GM21528 (cell line): ENCODE results near the gene KCNQ1.

ENCODE experiments used
- ATAC-seq: cut with Tn5 transposase; IDR thresholded peaks from one replicate; pipeline ENCODE4 v1.9.1; 2021; ENCODE audit warnings: mild to moderate bottlenecking, moderate library complexity; ENCODE audit not compliant: unreplicated experiment, low FRiP score

The KCNQ1 gene

GRCh38 chr11:2805388-2806056, 360.7 kb downstream of the KCNQ1 start:
- ATAC-seq = no peak

GRCh38 chr11:2806351-2807024, 361.7 kb downstream of the KCNQ1 start:
- no peak for ATAC-seq

GRCh38 chr11:2807025-2807681, 362.3 kb downstream of the KCNQ1 start:
- ATAC-seq = no peak

- ATAC-seq = no peak
Observed at GRCh38 chr11:2807801-2808241, 363.0 kb downstream of the KCNQ1 start.

- ATAC-seq = no peak
Observed at GRCh38 chr11:2808850-2809846, 364.3 kb downstream of the KCNQ1 start.

GRCh38 chr11:2809854-2810253, 365.0 kb downstream of the KCNQ1 start:
- ATAC-seq = no peak

- ATAC-seq = no peak
Observed at GRCh38 chr11:2810411-2811205, 365.8 kb downstream of the KCNQ1 start.

- no peak for ATAC-seq
Observed at GRCh38 chr11:2811206-2812091, 366.6 kb downstream of the KCNQ1 start.

GRCh38 chr11:2812371-2812991, 367.7 kb downstream of the KCNQ1 start:
- no peak for ATAC-seq

GRCh38 chr11:2813141-2813908, 368.5 kb downstream of the KCNQ1 start:
- no peak for ATAC-seq

GRCh38 chr11:2813968-2814367, 369.2 kb downstream of the KCNQ1 start:
- no peak for ATAC-seq

- no peak for ATAC-seq
Observed at GRCh38 chr11:2814751-2815150, 369.9 kb downstream of the KCNQ1 start.

- no peak for ATAC-seq
Observed at GRCh38 chr11:2815762-2816496, 371.1 kb downstream of the KCNQ1 start.

- no peak for ATAC-seq
Observed at GRCh38 chr11:2816523-2816922, 371.7 kb downstream of the KCNQ1 start.

GRCh38 chr11:2816941-2817421, 372.2 kb downstream of the KCNQ1 start:
- no peak for ATAC-seq

GRCh38 chr11:2817431-2817830, 372.6 kb downstream of the KCNQ1 start:
- ATAC-seq = no peak

GRCh38 chr11:2818021-2818420, 373.2 kb downstream of the KCNQ1 start:
- no peak for ATAC-seq
